ENCODE results near the gene PGM5. TPM values are rescaled to one million over a fixed set of nuclear protein-coding genes. Genes with fewer than 3 reads are reported as not detected.

The PGM5 gene
- total RNA-seq, 1 experiment from 2014 or later: 4.2 TPM

DNA sequence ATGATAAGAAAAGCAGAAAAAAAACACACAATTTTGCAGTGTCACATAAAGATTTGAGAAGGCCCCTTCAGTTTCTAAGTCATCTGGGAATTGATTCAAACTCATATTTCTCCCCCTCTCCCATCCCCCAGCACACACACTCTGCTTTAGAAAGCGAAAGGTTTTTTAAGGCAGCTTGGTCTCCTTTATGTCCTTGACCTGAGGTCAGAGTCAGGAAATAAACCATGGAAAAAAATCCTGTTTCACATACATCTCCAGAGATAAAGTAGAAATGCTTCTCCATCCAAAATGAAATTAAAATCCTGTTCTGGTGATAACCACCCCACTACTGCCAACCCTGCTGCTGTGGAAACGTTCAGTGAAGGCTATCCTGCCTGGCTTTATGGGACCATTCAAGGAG, 131.7 kb downstream of the PGM5 start:
- no peak for TF ChIP-seq CTCF (IDR thresholded peaks at IDR 0.05; ENCODE audit: insufficient read depth in 1 of 2, low read depth in 1 of 2, low read length in 1 of 2, severe bottlenecking in 1 of 2, unreplicated experiment in 1 of 2)
- Mint-ChIP-seq H3K9me3 (ENCODE audit: unreplicated experiment) (no peaks in the 10 kb centered on the region), H3K27ac (ENCODE audit: unreplicated experiment) (no peak overlapping the region), H3K27me3 (ENCODE audit: insufficient read depth, unreplicated experiment) (no peaks in the 10 kb centered on the region), H3K4me3 (ENCODE audit: unreplicated experiment) (no peak overlapping the region), H3K4me1 (ENCODE audit: low read depth, unreplicated experiment) (no peaks in the 10 kb centered on the region), H3K36me3 (ENCODE audit: insufficient read depth, unreplicated experiment) (no peaks in the 10 kb centered on the region)
- Histone ChIP-seq H3K27me3 (replicated peaks; ENCODE audit: control insufficient read depth, insufficient read depth, low read length) (no peaks in the 10 kb centered on the region), H3K36me3 (ENCODE audit: control insufficient read depth, insufficient read depth, low read length) (no peaks in the 10 kb centered on the region), H3K4me1 (no peaks in the 10 kb centered on the region), H3K9me3 (no peaks in the 10 kb centered on the region), H3K4me3 (ENCODE audit: low read depth, low read length) (no peak overlapping the region)
- ChIA-PET POLR2A (no interaction called here), CTCF (no interaction called here)
- no TSS peak for BruUV-seq (replicated peaks)
- intact Hi-C loops (cut with micrococcal nuclease; ENCODE audit: unreplicated experiment): no loop called here
- no peak for DNase-seq

- Mint-ChIP-seq H3K4me3 (ENCODE audit: unreplicated experiment) (no peak overlapping the region), H3K27ac (ENCODE audit: unreplicated experiment) (no peak overlapping the region), H3K4me1 (ENCODE audit: low read depth, unreplicated experiment) (no peaks in the 10 kb centered on the region), H3K27me3 (ENCODE audit: insufficient read depth, unreplicated experiment) (no peaks in the 10 kb centered on the region), H3K36me3 (ENCODE audit: insufficient read depth, unreplicated experiment) (no peaks in the 10 kb centered on the region), H3K9me3 (ENCODE audit: unreplicated experiment) (no peaks in the 10 kb centered on the region)
- no peak for TF ChIP-seq CTCF (IDR thresholded peaks at IDR 0.05; ENCODE audit: insufficient read depth in 1 of 2, low read depth in 1 of 2, low read length in 1 of 2, severe bottlenecking in 1 of 2, unreplicated experiment in 1 of 2)
- ChIA-PET POLR2A (no interaction called here), CTCF (no interaction called here)
- DNase-seq: no peak
- no TSS peak for BruUV-seq (replicated peaks)
- Histone ChIP-seq H3K4me1 (no peaks in the 10 kb centered on the region), H3K27me3 (replicated peaks; ENCODE audit: control insufficient read depth, insufficient read depth, low read length) (no peaks in the 10 kb centered on the region), H3K36me3 (ENCODE audit: control insufficient read depth, insufficient read depth, low read length) (no peaks in the 10 kb centered on the region), H3K4me3 (ENCODE audit: low read depth, low read length) (no peak overlapping the region), H3K9me3 (no peaks in the 10 kb centered on the region)
- intact Hi-C loops (cut with micrococcal nuclease; ENCODE audit: unreplicated experiment): no loop called here
Measured at GRCh38 chr9:68489646-68490045, 133.2 kb downstream of the PGM5 start.

DNA sequence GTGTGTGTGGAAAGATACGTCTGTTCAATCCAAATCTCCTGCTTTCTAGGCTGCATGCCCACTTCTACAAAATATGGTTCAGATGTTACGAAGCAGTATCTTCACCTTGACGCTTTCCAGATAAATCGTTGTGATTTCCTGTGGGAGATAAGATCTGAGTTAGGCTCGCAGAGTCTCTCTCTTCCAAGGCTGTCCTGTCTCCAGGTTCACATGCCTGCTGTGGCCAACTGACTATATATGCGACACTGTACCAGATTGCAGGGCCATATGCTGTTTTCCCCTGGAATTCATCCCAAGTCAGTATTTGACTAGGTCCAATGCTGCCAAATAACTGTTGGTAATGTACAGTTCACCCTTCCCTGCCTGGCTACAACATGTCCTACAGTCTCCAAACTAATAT, 136.4 kb downstream of the PGM5 start:
- Mint-ChIP-seq H3K4me3 (ENCODE audit: unreplicated experiment) (no peak overlapping the region), H3K9me3 (ENCODE audit: unreplicated experiment) (no peaks in the 10 kb centered on the region), H3K36me3 (ENCODE audit: insufficient read depth, unreplicated experiment) (no peaks in the 10 kb centered on the region), H3K27me3 (ENCODE audit: insufficient read depth, unreplicated experiment) (no peaks in the 10 kb centered on the region), H3K27ac (ENCODE audit: unreplicated experiment) (no peak overlapping the region), H3K4me1 (ENCODE audit: low read depth, unreplicated experiment) (no peaks in the 10 kb centered on the region)
- Histone ChIP-seq H3K4me1 (no peaks in the 10 kb centered on the region), H3K27me3 (replicated peaks; ENCODE audit: control insufficient read depth, insufficient read depth, low read length) (no peaks in the 10 kb centered on the region), H3K4me3 (ENCODE audit: low read depth, low read length) (no peak overlapping the region), H3K36me3 (ENCODE audit: control insufficient read depth, insufficient read depth, low read length) (no peaks in the 10 kb centered on the region), H3K9me3 (no peaks in the 10 kb centered on the region)
- POLR2A ChIA-PET: no interaction called here
- BruUV-seq (replicated peaks): no TSS peak
- no peak for TF ChIP-seq CTCF (IDR thresholded peaks at IDR 0.05; ENCODE audit: insufficient read depth in 1 of 2, low read depth in 1 of 2, low read length in 1 of 2, severe bottlenecking in 1 of 2, unreplicated experiment in 1 of 2)
- CTCF ChIA-PET: no interaction called here
- no peak for DNase-seq
- intact Hi-C loops (cut with micrococcal nuclease; ENCODE audit: unreplicated experiment): no loop called here
